Effector memory CD8-positive, alpha-beta T cell (primary cell): Measurements from ENCODE around the gene TMTC1.
"Not testable (repeated sequence)": the region's sequence is repeated elsewhere in the genome, so short reads cannot be mapped to it uniquely, and the experiment has no call there.

Source experiments
- ATAC-seq: fragments of 150-1000 bp; cut with Tn5 transposase; replicated peaks from 2 replicates; pipeline ENCODE4 v1.10.0; 2021; ENCODE audit warnings: mild to moderate bottlenecking, moderate library complexity
- DNase-seq, 3 experiments: peaks; one replicate each; pipeline ENCODE4 v3.0.0; 2021
- H3K27ac Mint-ChIP-seq, 2 donors: one replicate each; pipeline ENCODE4 v1.8.0; 2022; ENCODE audit warnings: mild to moderate bottlenecking in 2 of 2, mixed read lengths in 2 of 2, moderate library complexity in 2 of 2
- H3K27me3 Mint-ChIP-seq, 2 donors: one replicate each; pipeline ENCODE4 v1.8.0; 2022; ENCODE audit warnings: mixed read lengths in 2 of 2
- H3K36me3 Mint-ChIP-seq: one replicate; pipeline ENCODE4 v1.8.0; 2022; ENCODE audit warnings: mild to moderate bottlenecking, moderate library complexity, mixed read lengths; ENCODE audit not compliant: insufficient read depth
- H3K4me1 Mint-ChIP-seq, 2 donors: one replicate each; pipeline ENCODE4 v1.8.0; 2022; ENCODE audit warnings: low read depth in 2 of 2, mixed read lengths in 2 of 2
- H3K4me3 Mint-ChIP-seq, 2 donors: one replicate each; pipeline ENCODE4 v1.8.0; 2022; ENCODE audit warnings: mild to moderate bottlenecking in 2 of 2, mixed read lengths in 2 of 2, moderate library complexity in 2 of 2
- H3K9me3 Mint-ChIP-seq, 2 donors: one replicate each; pipeline ENCODE4 v1.8.0; 2022; ENCODE audit warnings: mixed read lengths in 2 of 2
- total RNA-seq, 9 experiments: gene quantifications; one replicate each; lab custom pipeline; 2026; lab: John Stamatoyannopoulos, UW

Gene TMTC1
- total RNA-seq = 0 to 1.3 (median 0) reads per million in 9 experiments

DNA sequence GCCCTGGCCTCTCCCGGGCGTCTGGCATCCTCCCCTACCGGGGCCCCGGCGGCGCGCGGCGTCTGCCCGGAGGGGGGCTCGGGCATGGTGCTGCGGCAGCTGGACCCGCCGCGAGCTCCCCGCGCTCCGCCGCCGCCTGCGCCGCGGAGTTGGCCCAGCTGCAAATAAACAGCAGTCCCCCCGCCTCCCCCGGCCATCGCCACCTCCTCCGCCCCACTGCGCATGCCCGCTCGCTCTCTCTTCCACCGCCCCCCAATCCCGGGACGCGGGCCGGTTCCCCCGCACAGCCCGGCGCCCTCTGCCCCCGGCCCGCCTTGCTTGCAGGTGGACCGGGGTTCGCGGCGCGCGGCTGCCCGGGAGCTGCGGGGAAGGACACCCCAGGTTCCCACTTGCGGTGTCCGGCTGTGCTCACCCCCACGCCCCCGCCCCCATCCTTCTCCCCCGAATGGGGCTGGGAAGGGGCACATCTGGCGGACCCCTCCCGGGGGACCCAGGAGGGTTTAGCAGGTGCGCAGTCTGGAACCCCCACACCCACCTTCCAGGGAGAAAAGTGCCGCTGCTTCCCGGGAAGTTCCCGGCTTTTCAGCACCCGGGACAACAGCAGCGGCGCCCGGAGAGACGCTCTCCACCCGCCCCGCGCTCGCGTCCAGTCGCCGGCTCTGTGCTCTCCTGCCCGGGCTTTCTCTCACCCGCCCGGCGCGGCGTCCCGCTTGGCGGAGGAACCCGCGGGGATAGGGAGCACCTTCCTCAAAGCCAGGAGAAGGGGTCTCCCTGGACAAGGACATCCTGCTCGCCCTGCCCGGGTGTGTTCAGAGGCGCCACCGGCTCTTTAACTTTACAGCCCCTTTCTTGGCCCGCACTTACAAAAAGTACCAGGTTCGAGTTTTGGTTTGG is at the start of gene TMTC1:
TMTC1 (minus strand) TSS at position 170 of the 894 bp plus-strand sequence. CDS start 191 bp downstream, outside the sequence.
- no peak for ATAC-seq
- H3K27ac Mint-ChIP-seq = no peak within 1 kb of the TSS

DNA sequence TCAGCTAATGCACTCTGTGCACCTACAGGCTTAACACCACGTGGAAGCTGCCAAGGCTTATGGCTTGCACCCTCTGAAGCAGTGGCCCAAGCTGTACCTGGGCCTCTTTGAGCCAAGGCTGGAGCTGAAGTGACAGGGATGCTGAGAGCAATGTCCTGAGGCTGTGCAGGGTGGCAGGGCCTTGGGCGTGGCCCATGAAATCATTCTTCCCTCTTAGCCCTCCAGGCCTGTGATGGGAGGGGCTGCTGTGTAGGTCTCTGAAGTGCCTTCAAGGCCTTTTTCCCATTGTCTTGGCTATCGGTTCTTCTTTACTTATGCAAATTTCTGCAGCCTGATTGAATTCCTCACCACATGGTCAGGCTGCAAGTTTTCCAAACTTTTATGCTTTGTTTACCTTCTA is 47.4 kb upstream of the TMTC1 start:
- Mint-ChIP-seq H3K9me3 (peaks cover 7 to 18% of the 10 kb centered on the region in 2 donors), H3K4me3 (no peak overlapping the region), H3K27ac (no peak overlapping the region), H3K4me1 (no peaks in the 10 kb centered on the region), H3K27me3 (no peaks in the 10 kb centered on the region), H3K36me3 (no peaks in the 10 kb centered on the region)
- DNase-seq (no peak), ATAC-seq (no peak)

More for the DNA sequence above, at the start of gene TMTC1:
- no peak for DNase-seq
- H3K36me3 Mint-ChIP-seq = no peaks in the 10 kb centered on the region
- H3K27me3 Mint-ChIP-seq = peaks cover 8 to 32% of the 10 kb centered on the region in 2 donors
- no peaks in the 10 kb centered on the region for H3K4me1 Mint-ChIP-seq
- peak within 1 kb of the TSS in 1 of 2 donors; percentile 34 for H3K4me3 Mint-ChIP-seq
- no peaks in the 10 kb centered on the region for H3K9me3 Mint-ChIP-seq

- Mint-ChIP-seq H3K4me3 (no peak overlapping the region), H3K36me3 (no peaks in the 10 kb centered on the region)
These were observed 46.6 kb upstream of the TMTC1 start for GRCh38 chr12:29830391-29830790.

GRCh38 chr12:29818916-29819623 is 35.3 kb upstream of the TMTC1 start:
- Mint-ChIP-seq H3K4me3 (no peak overlapping the region), H3K27me3 (no peaks in the 10 kb centered on the region), H3K36me3 (no peaks in the 10 kb centered on the region), H3K4me1 (no peaks in the 10 kb centered on the region), H3K9me3 (peaks cover 0 to 7% of the 10 kb centered on the region in 2 donors), H3K27ac (no peak overlapping the region)
- ATAC-seq (no peak), DNase-seq (no peak)

More at GRCh38 chr12:29830391-29830790, 46.6 kb upstream of the TMTC1 start:
- Mint-ChIP-seq H3K27ac (no peak overlapping the region), H3K27me3 (no peaks in the 10 kb centered on the region), H3K4me1 (no peaks in the 10 kb centered on the region), H3K9me3 (peaks cover 7 to 25% of the 10 kb centered on the region in 2 donors)
- ATAC-seq (no peak), DNase-seq (no peak)

GRCh38 chr12:29816874-29817725 is 33.4 kb upstream of the TMTC1 start:
- Mint-ChIP-seq H3K9me3 (peaks cover 0 to 5% of the 10 kb centered on the region in 2 donors), H3K27me3 (no peaks in the 10 kb centered on the region), H3K36me3 (no peaks in the 10 kb centered on the region), H3K4me3 (no peak overlapping the region), H3K27ac (no peak overlapping the region), H3K4me1 (no peaks in the 10 kb centered on the region)
- DNase-seq (no peak), ATAC-seq (no peak)

GRCh38 chr12:29809616-29810361 is 26.0 kb upstream of the TMTC1 start:
- not testable (repeated sequence) for DNase-seq, H3K4me1 Mint-ChIP-seq, H3K4me3 Mint-ChIP-seq, H3K9me3 Mint-ChIP-seq, ATAC-seq, H3K36me3 Mint-ChIP-seq, H3K27me3 Mint-ChIP-seq, H3K27ac Mint-ChIP-seq

- Mint-ChIP-seq H3K4me1 (no peaks in the 10 kb centered on the region), H3K27me3 (no peaks in the 10 kb centered on the region), H3K36me3 (no peaks in the 10 kb centered on the region), H3K9me3 (peaks cover 0 to 2% of the 10 kb centered on the region in 2 donors), H3K4me3 (no peak overlapping the region), H3K27ac (no peak overlapping the region)
- ATAC-seq (no peak), DNase-seq (no peak)
These were observed 23.4 kb upstream of the TMTC1 start for GRCh38 chr12:29807129-29807528.

DNA sequence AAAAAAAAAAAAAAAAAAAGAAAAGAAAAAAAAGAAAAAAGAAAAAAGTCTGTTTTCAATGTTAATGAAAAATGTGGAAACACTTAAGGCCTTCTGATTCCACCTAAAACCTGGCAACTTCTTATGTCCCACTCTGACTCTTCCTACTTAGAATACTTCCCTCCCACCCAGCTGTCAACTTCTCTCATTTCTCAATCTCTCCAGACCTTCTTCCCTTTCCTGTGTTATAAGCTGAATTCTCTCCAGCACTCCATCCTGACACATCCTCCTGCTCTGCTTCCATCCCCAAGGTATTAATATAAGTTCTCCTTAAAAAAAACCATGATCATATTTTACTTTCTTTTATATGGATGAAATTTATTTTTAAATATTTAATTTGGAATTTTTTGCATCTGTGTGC is 20.3 kb upstream of the TMTC1 start:
- Mint-ChIP-seq H3K4me1 (no peaks in the 10 kb centered on the region), H3K27ac (no peak overlapping the region), H3K9me3 (peaks cover 0 to 4% of the 10 kb centered on the region in 2 donors), H3K36me3 (no peaks in the 10 kb centered on the region), H3K4me3 (no peak overlapping the region), H3K27me3 (no peaks in the 10 kb centered on the region)
- DNase-seq (no peak), ATAC-seq (no peak)

GRCh38 chr12:29799591-29799990 is 15.8 kb upstream of the TMTC1 start:
- Mint-ChIP-seq H3K4me1 (no peaks in the 10 kb centered on the region), H3K9me3 (peaks cover 3 to 16% of the 10 kb centered on the region in 2 donors), H3K27me3 (peaks cover 6 to 15% of the 10 kb centered on the region in 2 donors), H3K27ac (no peak overlapping the region), H3K4me3 (no peak overlapping the region), H3K36me3 (no peaks in the 10 kb centered on the region)
- DNase-seq = no peak
- no peak for ATAC-seq

GRCh38 chr12:29797565-29798355 is 14.0 kb upstream of the TMTC1 start:
- Mint-ChIP-seq H3K4me3 (no peak overlapping the region), H3K4me1 (no peaks in the 10 kb centered on the region), H3K9me3 (peaks cover 3 to 16% of the 10 kb centered on the region in 2 donors), H3K27me3 (peaks cover 6 to 15% of the 10 kb centered on the region in 2 donors), H3K27ac (no peak overlapping the region), H3K36me3 (no peaks in the 10 kb centered on the region)
- DNase-seq = no peak
- no peak for ATAC-seq

GRCh38 chr12:29796823-29797263 is 13.1 kb upstream of the TMTC1 start:
- Mint-ChIP-seq H3K27me3 (peaks cover 6 to 15% of the 10 kb centered on the region in 2 donors), H3K9me3 (peaks cover 3 to 16% of the 10 kb centered on the region in 2 donors), H3K27ac (no peak overlapping the region), H3K4me3 (no peak overlapping the region), H3K36me3 (no peaks in the 10 kb centered on the region), H3K4me1 (no peaks in the 10 kb centered on the region)
- ATAC-seq = no peak
- no peak for DNase-seq

- H3K4me1 Mint-ChIP-seq = no peaks in the 10 kb centered on the region
- H3K4me3 Mint-ChIP-seq = no peak overlapping the region
- no peaks in the 10 kb centered on the region for H3K36me3 Mint-ChIP-seq
- peaks cover 6 to 15% of the 10 kb centered on the region in 2 donors for H3K27me3 Mint-ChIP-seq
- no peak overlapping the region for H3K27ac Mint-ChIP-seq
- peaks cover 3 to 17% of the 10 kb centered on the region in 2 donors for H3K9me3 Mint-ChIP-seq
- ATAC-seq = no peak
- no peak for DNase-seq
These were observed 12.0 kb upstream of the TMTC1 start for GRCh38 chr12:29795715-29796114.
